OCI-LY1 (cell line): ENCODE measurements around the gene MSANTD4.

Experiments used
- CTCF ChIP-seq: fragments of 200-600 bp; sonication (generic), shearing (Covaris generic); IDR thresholded peaks from 2 replicates; pipeline ENCODE4 v1.5.1; 2017; ENCODE audit warnings: mild to moderate bottlenecking, antibody characterized with exemption, low read length, moderate library complexity, mixed read lengths
- EZH2 ChIP-seq: fragments of 200-600 bp; sonication (generic), shearing (Covaris generic); IDR thresholded peaks from 2 replicates; pipeline ENCODE4 v1.8.0; 2017; ENCODE audit warnings: borderline replicate concordance, mixed run types, mild to moderate bottlenecking, antibody characterized with exemption, low read length, moderate library complexity, mixed read lengths

DNA sequence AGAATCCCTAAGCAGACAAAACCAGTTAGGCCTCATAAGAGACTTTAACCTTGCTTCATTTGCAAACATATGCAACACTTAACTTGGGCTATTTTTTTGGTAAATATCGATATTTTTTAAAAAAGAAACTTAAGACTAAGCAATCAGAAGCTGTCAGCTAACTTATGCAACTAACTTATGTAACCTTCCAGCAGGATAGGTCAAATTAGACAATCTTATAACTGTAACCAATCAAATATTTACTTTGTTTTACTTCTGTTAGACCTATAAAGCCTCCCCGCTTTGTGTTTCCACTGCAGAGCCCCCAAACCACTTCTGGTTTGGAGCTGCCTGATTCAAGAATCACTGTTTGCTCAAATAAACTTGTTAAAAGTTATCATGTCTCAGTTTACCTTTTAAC is 8.0 kb downstream of the MSANTD4 start:
- TF ChIP-seq EZH2: no peak
- TF ChIP-seq CTCF: no peak
